ENCODE results near the gene VAPB. TPM values are rescaled to one million over a fixed set of nuclear protein-coding genes. Genes with fewer than 3 reads are reported as not detected.

Gene VAPB
- polyA plus RNA-seq, 1 donor (not counting 4 experiments of a cell fraction or from before 2014, with no cell fraction given), result 38.0 TPM

DNA sequence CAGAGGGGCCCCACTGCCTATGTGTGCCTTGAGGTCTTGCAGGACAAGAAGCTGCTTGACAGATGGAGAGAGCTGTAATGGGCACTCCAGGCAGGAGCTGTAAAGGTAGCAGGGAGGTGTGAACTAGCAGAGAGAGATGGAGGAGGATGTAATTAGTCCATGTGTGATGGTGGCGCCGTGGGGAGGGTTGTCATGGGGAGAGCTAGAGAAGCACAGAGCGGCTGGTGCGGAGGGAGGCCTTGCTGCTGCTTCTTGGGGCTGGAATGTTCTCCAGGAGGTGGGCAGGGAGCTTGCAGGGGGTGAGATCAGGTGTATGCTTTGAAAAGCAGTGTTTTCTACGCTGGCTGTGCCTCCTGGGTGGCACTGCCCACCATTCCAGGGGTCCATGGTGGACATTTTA, 94.0 kb downstream of the VAPB start:
- Histone ChIP-seq H3K27ac (ENCODE audit: control insufficient read depth, insufficient read depth, low read length) (no peak overlapping the region), H3K9ac (ENCODE audit: control insufficient read depth, extremely low read depth, insufficient read depth, low read length) (no peak overlapping the region), H3K9me1 (ENCODE audit: control insufficient read depth, extremely low read depth, insufficient read depth, low read length) (no peaks in the 10 kb centered on the region), H3K79me2 (ENCODE audit: control insufficient read depth, insufficient read depth, low read length) (no peaks in the 10 kb centered on the region), H3K27me3 (ENCODE audit: control insufficient read depth, extremely low read depth, insufficient read depth, low read length) (no peaks in the 10 kb centered on the region), H3K9me3 (ENCODE audit: control insufficient read depth, low read depth, low read length) (peaks cover 2% of the 10 kb centered on the region), H2AFZ (ENCODE audit: control insufficient read depth, low read length) (no peak overlapping the region), H3K36me3 (ENCODE audit: control insufficient read depth in 2 of 2, extremely low read depth in 1 of 2, insufficient read depth in 2 of 2, low read length in 2 of 2) (no peaks in the 10 kb centered on the region), H3K4me2 (ENCODE audit: control insufficient read depth, extremely low read depth, insufficient read depth, low read depth, low read length) (no peak overlapping the region), H4K20me1 (ENCODE audit: control insufficient read depth, extremely low read depth, insufficient read depth, low read length) (no peaks in the 10 kb centered on the region), H3K4me1 (ENCODE audit: control insufficient read depth, extremely low read depth, insufficient read depth, low read length) (no peaks in the 10 kb centered on the region), H3K4me3 (ENCODE audit: control insufficient read depth in 2 of 3, extremely low read depth in 1 of 3, insufficient read depth in 2 of 3, low read depth in 1 of 3, low read length in 3 of 3) (no peak overlapping the region)
- FAIRE-seq (no peak), DNase-seq (ENCODE audit: low read depth, low spot score) (no peak)
- TF ChIP-seq, protein P1, sequence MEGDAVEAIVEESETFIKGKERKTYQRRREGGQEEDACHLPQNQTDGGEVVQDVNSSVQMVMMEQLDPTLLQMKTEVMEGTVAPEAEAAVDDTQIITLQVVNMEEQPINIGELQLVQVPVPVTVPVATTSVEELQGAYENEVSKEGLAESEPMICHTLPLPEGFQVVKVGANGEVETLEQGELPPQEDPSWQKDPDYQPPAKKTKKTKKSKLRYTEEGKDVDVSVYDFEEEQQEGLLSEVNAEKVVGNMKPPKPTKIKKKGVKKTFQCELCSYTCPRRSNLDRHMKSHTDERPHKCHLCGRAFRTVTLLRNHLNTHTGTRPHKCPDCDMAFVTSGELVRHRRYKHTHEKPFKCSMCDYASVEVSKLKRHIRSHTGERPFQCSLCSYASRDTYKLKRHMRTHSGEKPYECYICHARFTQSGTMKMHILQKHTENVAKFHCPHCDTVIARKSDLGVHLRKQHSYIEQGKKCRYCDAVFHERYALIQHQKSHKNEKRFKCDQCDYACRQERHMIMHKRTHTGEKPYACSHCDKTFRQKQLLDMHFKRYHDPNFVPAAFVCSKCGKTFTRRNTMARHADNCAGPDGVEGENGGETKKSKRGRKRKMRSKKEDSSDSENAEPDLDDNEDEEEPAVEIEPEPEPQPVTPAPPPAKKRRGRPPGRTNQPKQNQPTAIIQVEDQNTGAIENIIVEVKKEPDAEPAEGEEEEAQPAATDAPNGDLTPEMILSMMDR (optimal IDR thresholded peaks at IDR 0.05 in 1 of 3, IDR thresholded peaks at IDR 0.05 in 1 of 3, conservative IDR thresholded peaks at IDR 0.05 in 1 of 3; ENCODE audit: extremely low read depth in 1 of 3, insufficient read depth in 2 of 3, low read length in 3 of 3), result no peak
- no peak for TF ChIP-seq EZH2 (IDR thresholded peaks at IDR 0.05; ENCODE audit: low read length)
- dilution Hi-C loops (cut with MboI; ENCODE audit: extremely low pct_ligation_motif_present, low sequenced_read_pairs), result no loop called here

DNA sequence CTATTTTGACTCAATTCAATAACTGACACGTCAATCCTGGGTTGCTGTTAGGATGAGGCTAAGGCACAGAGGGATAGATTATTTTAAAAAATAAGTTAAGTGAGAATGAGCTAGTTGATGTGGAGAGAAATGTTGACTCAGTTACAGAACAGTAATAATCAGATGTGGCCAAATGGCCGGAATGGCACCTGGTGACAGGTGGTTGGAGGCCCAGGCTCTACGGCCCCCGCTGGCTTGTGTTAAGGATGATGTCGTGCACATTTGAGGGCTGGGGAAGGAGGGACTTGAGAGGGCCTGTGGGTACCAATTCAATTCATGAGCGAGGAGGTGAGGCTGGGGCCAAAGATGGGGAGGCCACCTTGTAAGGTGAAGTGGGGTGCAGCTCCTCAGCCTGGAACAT, 94.4 kb downstream of the VAPB start:
- Histone ChIP-seq H3K4me1 (ENCODE audit: control insufficient read depth, extremely low read depth, insufficient read depth, low read length) (no peaks in the 10 kb centered on the region), H3K4me2 (ENCODE audit: control insufficient read depth, extremely low read depth, insufficient read depth, low read depth, low read length) (no peak overlapping the region), H4K20me1 (ENCODE audit: control insufficient read depth, extremely low read depth, insufficient read depth, low read length) (no peaks in the 10 kb centered on the region), H3K79me2 (ENCODE audit: control insufficient read depth, insufficient read depth, low read length) (no peaks in the 10 kb centered on the region), H3K4me3 (ENCODE audit: control insufficient read depth in 2 of 3, extremely low read depth in 1 of 3, insufficient read depth in 2 of 3, low read depth in 1 of 3, low read length in 3 of 3) (no peak overlapping the region), H3K27ac (ENCODE audit: control insufficient read depth, insufficient read depth, low read length) (no peak overlapping the region), H3K27me3 (ENCODE audit: control insufficient read depth, extremely low read depth, insufficient read depth, low read length) (no peaks in the 10 kb centered on the region), H3K9me1 (ENCODE audit: control insufficient read depth, extremely low read depth, insufficient read depth, low read length) (no peaks in the 10 kb centered on the region), H2AFZ (ENCODE audit: control insufficient read depth, low read length) (no peak overlapping the region), H3K36me3 (ENCODE audit: control insufficient read depth in 2 of 2, extremely low read depth in 1 of 2, insufficient read depth in 2 of 2, low read length in 2 of 2) (no peaks in the 10 kb centered on the region), H3K9ac (ENCODE audit: control insufficient read depth, extremely low read depth, insufficient read depth, low read length) (no peak overlapping the region), H3K9me3 (ENCODE audit: control insufficient read depth, low read depth, low read length) (peaks cover 1% of the 10 kb centered on the region)
- dilution Hi-C loops (cut with MboI; ENCODE audit: extremely low pct_ligation_motif_present, low sequenced_read_pairs), result no loop called here
- TF ChIP-seq EZH2 (IDR thresholded peaks at IDR 0.05; ENCODE audit: low read length), result no peak
- TF ChIP-seq, protein P1 (optimal IDR thresholded peaks at IDR 0.05 in 1 of 3, IDR thresholded peaks at IDR 0.05 in 1 of 3, conservative IDR thresholded peaks at IDR 0.05 in 1 of 3; ENCODE audit: extremely low read depth in 1 of 3, insufficient read depth in 2 of 3, low read length in 3 of 3), result no peak
- FAIRE-seq (no peak), DNase-seq (ENCODE audit: low read depth, low spot score) (no peak)
